Esophagus muscularis mucosa (tissue), 4 donors: Measurements from ENCODE around the gene KAZN. TPM values are rescaled to one million over a fixed set of nuclear protein-coding genes. Genes with fewer than 3 reads are reported as not detected.

Experiments used
- DNase-seq: peaks from one replicate; pipeline ENCODE4 v3.0.0-alpha.2; 2017; ENCODE audit errors: extremely low spot score
- H3K27ac ChIP-seq, 4 donors: fragments of 200-600 bp; sonication (generic); replicated peaks in 1 of 4; 1 replicate in 3 of 4; 2 replicates in 1 of 4; pipeline ENCODE4 v1.5.1; 2016 to 2019; ENCODE audit warnings: mild to moderate bottlenecking in 1 of 4
- H3K27me3 ChIP-seq, 4 donors: fragments of 200-600 bp; sonication (generic); one replicate each; pipeline versions ENCODE4 v1.5.1 to v1.6.0; 2016 to 2019
- H3K36me3 ChIP-seq, 4 donors: fragments of 200-600 bp; sonication (generic); one replicate each; pipeline ENCODE4 v1.5.1; 2016 to 2019
- H3K4me1 ChIP-seq, 4 donors: fragments of 200-600 bp; sonication (generic); one replicate each; pipeline ENCODE4 v1.5.1; 2016 to 2019
- H3K4me3 ChIP-seq, 4 donors: fragments of 200-600 bp; sonication (generic); 1 replicate in 2 of 4; 2 replicates in 2 of 4; pipeline ENCODE4 v1.5.1; 2016 to 2019; ENCODE audit warnings: mild to moderate bottlenecking in 4 of 4, moderate library complexity in 1 of 4
- H3K9me3 ChIP-seq, 4 donors: fragments of 200-600 bp; sonication (generic); 1 replicate in 3 of 4; 2 replicates in 1 of 4; pipeline ENCODE4 v1.5.1; 2016 to 2019
- CTCF ChIP-seq, 3 experiments: fragments of 200-600 bp in 2 of 3; fragments of 450-650 bp in 1 of 3; sonication (generic) in 2 of 3; IDR thresholded peaks; one replicate each; pipeline ENCODE4 v1.5.1; 2017 to 2019; ENCODE audit warnings: antibody characterized with exemption in 3 of 3, mild to moderate bottlenecking in 2 of 3, moderate library complexity in 1 of 3
- EP300 ChIP-seq: sonication (generic); formaldehyde crosslinking; IDR thresholded peaks from one replicate; pipeline ENCODE4 v1.6.1; 2017; ENCODE audit warnings: antibody characterized with exemption
- POLR2A ChIP-seq: fragments of 450-650 bp; IDR thresholded peaks from one replicate; pipeline ENCODE4 v1.6.1; 2017; ENCODE audit warnings: antibody characterized with exemption, moderate library complexity, mild to moderate bottlenecking, low read depth
- POLR2AphosphoS5 ChIP-seq, 2 donors: sonication (generic); formaldehyde crosslinking; IDR thresholded peaks; one replicate each; pipeline ENCODE4 v1.6.1; 2017; ENCODE audit warnings: antibody characterized with exemption in 2 of 2
- WGBS: methylation state at CpG from one replicate; pipeline ENCODE4 v1.1.5; 2018; 5-methylcytosine and 5-hydroxymethylcytosine counted together
- intact Hi-C: fragments of 100-400 bp; cut with DNase I; formaldehyde crosslinking; loops from one replicate; pipeline ENCODE4 v1.15.1; 2023
- total RNA-seq, 4 donors: library from RNA; depleted of rRNA; stranded (reverse); fragments of >200 nt; gene quantifications; one replicate each; pipeline versions ENCODE4 v1.1.0 to v1.2.1, GENCODE V29; 2016

Gene KAZN
- total RNA-seq, 4 donors from 2014 or later, result 9.9 to 14.1 (median 11.9) TPM

GRCh38 chr1:14694589-14694988, 96.1 kb downstream of the KAZN start:
- H3K9me3 ChIP-seq, result no peaks in the 10 kb centered on the region
- no peak overlapping the region for H3K4me3 ChIP-seq
- H3K27ac ChIP-seq, result no peak overlapping the region
- intact Hi-C loops, result no loop called here
- no peak for DNase-seq
- TF ChIP-seq POLR2AphosphoS5 (IDR thresholded peaks at IDR 0.05) (no peak), CTCF (IDR thresholded peaks at IDR 0.05) (no peak)
- H3K36me3 ChIP-seq, result no peaks in the 10 kb centered on the region
- peaks cover 0 to 4% (median 0%) of the 10 kb centered on the region in 4 donors for H3K4me1 ChIP-seq
- peaks cover 0 to 29% (median 0%) of the 10 kb centered on the region in 4 donors for H3K27me3 ChIP-seq
- 83% methylated on average over 3 of the region's 3 CpGs for WGBS

- intact Hi-C loops, result no loop called here
- WGBS, result 91% methylated on average over 5 of the region's 5 CpGs
- no peaks in the 10 kb centered on the region for H3K36me3 ChIP-seq
These were observed 98.3 kb downstream of the KAZN start for GRCh38 chr1:14696761-14697160.

GRCh38 chr1:14697353-14697752, 98.9 kb downstream of the KAZN start:
- no peak for DNase-seq
- no peak overlapping the region for H3K27ac ChIP-seq
- no peaks in the 10 kb centered on the region for H3K9me3 ChIP-seq
- no peak for TF ChIP-seq EP300
- no peak for TF ChIP-seq POLR2A
- no peak for TF ChIP-seq CTCF (IDR thresholded peaks at IDR 0.05)
- no peak for TF ChIP-seq POLR2AphosphoS5 (IDR thresholded peaks at IDR 0.05)
- no peaks in the 10 kb centered on the region for H3K36me3 ChIP-seq
- no peak overlapping the region for H3K4me3 ChIP-seq
- peaks cover 0 to 4% (median 0%) of the 10 kb centered on the region in 4 donors for H3K4me1 ChIP-seq
- WGBS, result 72% methylated on average over 4 of the region's 4 CpGs
- H3K27me3 ChIP-seq, result peaks cover 0 to 24% (median 0%) of the 10 kb centered on the region in 4 donors
- intact Hi-C loops, result no loop called here

More at GRCh38 chr1:14696761-14697160, 98.3 kb downstream of the KAZN start:
- Histone ChIP-seq H3K27me3 (peaks cover 0 to 24% (median 0%) of the 10 kb centered on the region in 4 donors), H3K4me3 (no peak overlapping the region), H3K27ac (no peak overlapping the region), H3K4me1 (peaks cover 0 to 4% (median 0%) of the 10 kb centered on the region in 4 donors), H3K9me3 (no peaks in the 10 kb centered on the region)
- TF ChIP-seq POLR2A (no peak), EP300 (no peak), POLR2AphosphoS5 (IDR thresholded peaks at IDR 0.05) (no peak), CTCF (IDR thresholded peaks at IDR 0.05) (no peak)
- no peak for DNase-seq

GRCh38 chr1:14698314-14698713, 99.8 kb downstream of the KAZN start:
- TF ChIP-seq POLR2A, result no peak
- TF ChIP-seq POLR2AphosphoS5 (IDR thresholded peaks at IDR 0.05), result no peak
- TF ChIP-seq EP300, result no peak
- TF ChIP-seq CTCF (IDR thresholded peaks at IDR 0.05), result no peak
- Histone ChIP-seq H3K27ac (no peak overlapping the region), H3K9me3 (no peaks in the 10 kb centered on the region), H3K27me3 (peaks cover 0 to 24% (median 0%) of the 10 kb centered on the region in 4 donors), H3K4me3 (no peak overlapping the region), H3K4me1 (peaks cover 0 to 4% (median 0%) of the 10 kb centered on the region in 4 donors), H3K36me3 (no peaks in the 10 kb centered on the region)
- WGBS, result 93% methylated on average over 10 of the region's 11 CpGs
- intact Hi-C loops, result no loop called here
- DNase-seq, result no peak

GRCh38 chr1:14699620-14700019, 101.1 kb downstream of the KAZN start:
- Histone ChIP-seq H3K27ac (no peak overlapping the region), H3K4me1 (no peaks in the 10 kb centered on the region), H3K27me3 (peaks cover 0 to 24% (median 0%) of the 10 kb centered on the region in 4 donors), H3K4me3 (no peak overlapping the region), H3K36me3 (no peaks in the 10 kb centered on the region), H3K9me3 (no peaks in the 10 kb centered on the region)
- DNase-seq, result no peak
- TF ChIP-seq CTCF (IDR thresholded peaks at IDR 0.05) (no peak), EP300 (no peak), POLR2AphosphoS5 (IDR thresholded peaks at IDR 0.05) (no peak), POLR2A (no peak)
- intact Hi-C loops, result no loop called here
- 79% methylated on average over 7 of the region's 8 CpGs for WGBS
